H9 (cell line): Measurements from ENCODE around the gene PEX10. TPM values are rescaled to one million over a fixed set of nuclear protein-coding genes. Genes with fewer than 3 reads are reported as not detected.

Source experiments
- DNase-seq: peaks from one replicate; pipeline ENCODE4 v3.0.0-alpha.2; 2017
- H2AFZ ChIP-seq: one replicate; pipeline ENCODE4 v1.6.1; 2013; ENCODE audit warnings: mild to moderate bottlenecking, low read length, control low read depth, moderate library complexity
- H2AK5ac ChIP-seq: 2 replicates; pipeline ENCODE4 v1.6.1; 2013; ENCODE audit warnings: low read length, control low read depth, mixed read lengths; ENCODE audit not compliant: insufficient read length
- H2BK120ac ChIP-seq: one replicate; pipeline ENCODE4 v1.6.1; 2013; ENCODE audit warnings: low read depth, mild to moderate bottlenecking, low read length, control low read depth, inconsistent platforms; ENCODE audit not compliant: poor library complexity, severe bottlenecking
- H2BK12ac ChIP-seq: 2 replicates; pipeline ENCODE4 v1.6.1; 2013; ENCODE audit warnings: low read length, control low read depth, mixed read lengths, low read depth; ENCODE audit not compliant: insufficient read length
- H2BK15ac ChIP-seq: 2 replicates; pipeline ENCODE4 v1.6.1; 2013; ENCODE audit warnings: low read depth, low read length, control low read depth
- H2BK20ac ChIP-seq: one replicate; pipeline ENCODE4 v1.6.1; 2013; ENCODE audit warnings: low read depth, mild to moderate bottlenecking, low read length, control low read depth, inconsistent platforms; ENCODE audit not compliant: poor library complexity, severe bottlenecking
- H2BK5ac ChIP-seq: 2 replicates; pipeline ENCODE4 v1.6.1; 2013; ENCODE audit warnings: low read length, control low read depth, mixed read lengths; ENCODE audit not compliant: insufficient read length
- H3K14ac ChIP-seq: 2 replicates; pipeline ENCODE4 v1.6.1; 2013; ENCODE audit warnings: low read length, control low read depth; ENCODE audit not compliant: insufficient read depth
- H3K18ac ChIP-seq: 2 replicates; pipeline ENCODE4 v1.6.1; 2013; ENCODE audit warnings: low read depth, mild to moderate bottlenecking, mixed read lengths, low read length, control low read depth; ENCODE audit not compliant: insufficient read length
- H3K23ac ChIP-seq: 2 replicates; pipeline ENCODE4 v1.6.1; 2013; ENCODE audit warnings: low read length, control low read depth, mixed read lengths, low read depth; ENCODE audit not compliant: insufficient read length
- H3K23me2 ChIP-seq: 2 replicates; pipeline ENCODE4 v1.6.1; 2013; ENCODE audit warnings: low read depth, mild to moderate bottlenecking, mixed read lengths, low read length, control low read depth; ENCODE audit not compliant: insufficient read length, poor library complexity, severe bottlenecking
- H3K27ac ChIP-seq: 2 replicates; pipeline ENCODE4 v1.5.1; 2013; ENCODE audit warnings: low read length, control low read depth, mixed read lengths, low read depth; ENCODE audit not compliant: insufficient read length
- H3K27me3 ChIP-seq: 2 replicates; pipeline ENCODE4 v1.6.1; 2013; ENCODE audit warnings: low read length, control low read depth, inconsistent platforms; ENCODE audit not compliant: insufficient read depth
- H3K4ac ChIP-seq: 2 replicates; pipeline ENCODE4 v1.6.1; 2013; ENCODE audit warnings: low read depth, mild to moderate bottlenecking, control low read depth, inconsistent platforms, low read length, moderate library complexity
- H3K4me1 ChIP-seq: 2 replicates; pipeline ENCODE4 v1.6.1; 2013; ENCODE audit warnings: low read length, control low read depth, inconsistent platforms; ENCODE audit not compliant: insufficient read depth
- H3K4me2 ChIP-seq: 2 replicates; pipeline ENCODE4 v1.6.1; 2013; ENCODE audit warnings: low read length, control low read depth, mixed read lengths; ENCODE audit not compliant: insufficient read length, insufficient read depth
- H3K56ac ChIP-seq: 2 replicates; pipeline ENCODE4 v1.6.1; 2013; ENCODE audit warnings: low read depth, mild to moderate bottlenecking, mixed read lengths, low read length, control low read depth; ENCODE audit not compliant: insufficient read length
- H3K79me1 ChIP-seq: 2 replicates; pipeline ENCODE4 v1.6.1; 2013; ENCODE audit warnings: low read depth, mild to moderate bottlenecking, moderate library complexity, low read length, control low read depth, inconsistent platforms; ENCODE audit not compliant: insufficient read depth, poor library complexity, severe bottlenecking
- H3K79me2 ChIP-seq: 2 replicates; pipeline ENCODE4 v1.6.1; 2013; ENCODE audit warnings: low read length, control low read depth, inconsistent platforms; ENCODE audit not compliant: insufficient read depth
- H3K9ac ChIP-seq: 2 replicates; pipeline ENCODE4 v1.6.1; 2013; ENCODE audit warnings: low read length, control low read depth, mixed read lengths; ENCODE audit not compliant: insufficient read length; ENCODE audit errors: extremely low read depth
- H3K9me3 ChIP-seq: one replicate; pipeline ENCODE4 v1.6.1; 2013; ENCODE audit warnings: low read depth, low read length, inconsistent platforms; ENCODE audit not compliant: control insufficient read depth
- H3T11ph ChIP-seq: one replicate; pipeline ENCODE4 v1.6.1; 2013; ENCODE audit warnings: mild to moderate bottlenecking, low read length, control low read depth, inconsistent platforms
- H4K20me1 ChIP-seq: one replicate; pipeline ENCODE4 v1.6.1; 2013; ENCODE audit not compliant: control insufficient read depth, insufficient read length, insufficient read depth
- H4K5ac ChIP-seq: 2 replicates; pipeline ENCODE4 v1.6.1; 2013; ENCODE audit warnings: low read depth, mild to moderate bottlenecking, mixed read lengths, low read length, control low read depth; ENCODE audit not compliant: insufficient read length
- H4K8ac ChIP-seq: replicated peaks from 2 replicates; pipeline ENCODE4 v1.6.1; 2013; ENCODE audit warnings: low read length, control low read depth, mixed read lengths, low read depth; ENCODE audit not compliant: insufficient read length
- H4K91ac ChIP-seq: 2 replicates; pipeline ENCODE4 v1.6.1; 2013; ENCODE audit warnings: low read depth, mild to moderate bottlenecking, moderate library complexity, mixed read lengths, low read length, control low read depth; ENCODE audit not compliant: insufficient read length
- H3K27ac Mint-ChIP-seq, 3 experiments: 2 replicates in 2 of 3; 3 replicates in 1 of 3; pipeline ENCODE4 v1.8.0; 2020 to 2021; ENCODE audit warnings: mixed read lengths in 3 of 3, mild to moderate bottlenecking in 1 of 3, moderate library complexity in 1 of 3
- H3K27me3 Mint-ChIP-seq: 2 replicates; pipeline ENCODE4 v1.8.0; 2021; ENCODE audit warnings: low read depth, mild to moderate bottlenecking, moderate library complexity, mixed read lengths
- H3K36me3 Mint-ChIP-seq, 3 experiments: 2 replicates in 2 of 3; 3 replicates in 1 of 3; pipeline ENCODE4 v1.8.0; 2020 to 2021; ENCODE audit warnings: low read depth in 3 of 3, mixed read lengths in 3 of 3; ENCODE audit not compliant: insufficient read depth in 1 of 3
- H3K4me1 Mint-ChIP-seq, 2 experiments: 2 replicates each; pipeline ENCODE4 v1.8.0; 2020; ENCODE audit warnings: mixed read lengths in 2 of 2
- H3K4me3 Mint-ChIP-seq, 2 experiments: 2 replicates in 1 of 2; 3 replicates in 1 of 2; pipeline ENCODE4 v1.8.0; 2020 to 2021; ENCODE audit warnings: mild to moderate bottlenecking in 2 of 2, mixed read lengths in 2 of 2, moderate library complexity in 1 of 2
- H3K9me3 Mint-ChIP-seq, 2 experiments: 2 replicates in 1 of 2; 3 replicates in 1 of 2; pipeline ENCODE4 v1.8.0; 2020; ENCODE audit warnings: mild to moderate bottlenecking in 2 of 2, mixed read lengths in 2 of 2, moderate library complexity in 1 of 2
- WGBS: extraction: QIAGEN DNeasy Blood & Tissue Kit; methylation state at CpG from one replicate; pipeline ENCODE4 v1.1.7; 2013; ENCODE audit warnings: missing lambda C conversion rate, low lambda C conversion rate, mixed read lengths; ENCODE audit not compliant: insufficient read length; ENCODE audit errors: extremely low coverage; 5-methylcytosine and 5-hydroxymethylcytosine counted together
- total RNA-seq: library from RNA; stranded (reverse); gene quantifications from 2 replicates; pipeline ENCODE4 v1.2.1, GENCODE V29; 2021
- TF ChIP-seq, protein P1 (sequence below): fragments of 200-600 bp; sonication (generic); conservative IDR thresholded peaks from 3 replicates; pipeline ENCODE4 v1.8.0; 2021; ENCODE audit warnings: antibody characterized with exemption, mild to moderate bottlenecking

The PEX10 gene
- total RNA-seq, 1 experiment from 2014 or later, result 34.4 TPM

DNA sequence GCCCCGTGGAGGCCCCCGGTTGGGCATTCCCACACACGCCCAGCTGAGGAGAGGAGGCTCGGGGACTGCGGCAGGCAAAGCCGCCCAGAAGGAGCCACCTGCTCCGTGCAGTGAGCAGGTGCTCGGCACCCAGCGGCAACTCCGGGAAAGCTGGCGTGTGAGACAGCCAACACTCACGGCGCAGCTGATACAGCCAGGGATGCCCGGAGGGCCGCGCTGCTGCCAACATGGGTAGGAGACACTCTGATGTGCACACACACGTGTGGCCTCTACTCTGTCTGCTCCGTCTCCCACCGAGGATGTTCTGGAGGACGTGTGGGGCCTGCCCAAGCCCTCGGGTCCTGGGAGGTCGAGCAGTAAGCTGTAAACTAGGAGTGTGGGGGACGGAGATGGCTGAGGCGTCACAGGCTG, 33.9 kb downstream of the PEX10 start:
- H2BK20ac ChIP-seq, result no peak overlapping the region
- no peak overlapping the region for H3K18ac ChIP-seq
- no peaks in the 10 kb centered on the region; the same call in none of the 2 replicates for H3K27me3 Mint-ChIP-seq
- H4K5ac ChIP-seq, result no peak overlapping the region
- no peaks in the 10 kb centered on the region for H3K27me3 ChIP-seq
- H3T11ph ChIP-seq, result no peak overlapping the region
- no peak overlapping the region for H3K27ac Mint-ChIP-seq
- no peak overlapping the region for H3K4me3 Mint-ChIP-seq
- no peak overlapping the region for H2BK12ac ChIP-seq
- no peaks in the 10 kb centered on the region for H3K23me2 ChIP-seq
- no peaks in the 10 kb centered on the region; a peak in 1 of 7 replicates for H3K36me3 Mint-ChIP-seq
- H2AFZ ChIP-seq, result no peak overlapping the region
- H2AK5ac ChIP-seq, result no peak overlapping the region
- no peaks in the 10 kb centered on the region for H3K9me3 ChIP-seq
- DNase-seq, result no peak
- H3K23ac ChIP-seq, result no peak overlapping the region
- no peak overlapping the region for H3K56ac ChIP-seq
- no CpG with 5 or more reads among the region's 24 CpGs for WGBS
- H3K79me2 ChIP-seq, result no peaks in the 10 kb centered on the region
- no peaks in the 10 kb centered on the region for H3K9me3 Mint-ChIP-seq
- H3K9ac ChIP-seq, result no peak overlapping the region
- H2BK120ac ChIP-seq, result no peak overlapping the region
- H3K4me1 ChIP-seq, result no peaks in the 10 kb centered on the region
- no peak overlapping the region for H4K8ac ChIP-seq
- no peaks in the 10 kb centered on the region for H3K4me1 Mint-ChIP-seq
- no peak overlapping the region for H3K4ac ChIP-seq
- no peaks in the 10 kb centered on the region for H4K20me1 ChIP-seq
- no peak overlapping the region for H2BK5ac ChIP-seq
- H3K4me2 ChIP-seq, result no peak overlapping the region
- H3K27ac ChIP-seq, result no peak overlapping the region
- TF ChIP-seq, protein P1, sequence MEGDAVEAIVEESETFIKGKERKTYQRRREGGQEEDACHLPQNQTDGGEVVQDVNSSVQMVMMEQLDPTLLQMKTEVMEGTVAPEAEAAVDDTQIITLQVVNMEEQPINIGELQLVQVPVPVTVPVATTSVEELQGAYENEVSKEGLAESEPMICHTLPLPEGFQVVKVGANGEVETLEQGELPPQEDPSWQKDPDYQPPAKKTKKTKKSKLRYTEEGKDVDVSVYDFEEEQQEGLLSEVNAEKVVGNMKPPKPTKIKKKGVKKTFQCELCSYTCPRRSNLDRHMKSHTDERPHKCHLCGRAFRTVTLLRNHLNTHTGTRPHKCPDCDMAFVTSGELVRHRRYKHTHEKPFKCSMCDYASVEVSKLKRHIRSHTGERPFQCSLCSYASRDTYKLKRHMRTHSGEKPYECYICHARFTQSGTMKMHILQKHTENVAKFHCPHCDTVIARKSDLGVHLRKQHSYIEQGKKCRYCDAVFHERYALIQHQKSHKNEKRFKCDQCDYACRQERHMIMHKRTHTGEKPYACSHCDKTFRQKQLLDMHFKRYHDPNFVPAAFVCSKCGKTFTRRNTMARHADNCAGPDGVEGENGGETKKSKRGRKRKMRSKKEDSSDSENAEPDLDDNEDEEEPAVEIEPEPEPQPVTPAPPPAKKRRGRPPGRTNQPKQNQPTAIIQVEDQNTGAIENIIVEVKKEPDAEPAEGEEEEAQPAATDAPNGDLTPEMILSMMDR, result no peak
- H3K14ac ChIP-seq, result no peak overlapping the region
- H3K79me1 ChIP-seq, result no peaks in the 10 kb centered on the region
- no peak overlapping the region for H4K91ac ChIP-seq
- H2BK15ac ChIP-seq, result no peak overlapping the region
